GM04504 (cell line): ENCODE results near the gene CD300E.
"Not testable (repeated sequence)": the region's sequence is repeated elsewhere in the genome, so short reads cannot be mapped to it uniquely, and the experiment has no call there.

Source experiments
- DNase-seq: peaks from one replicate; pipeline ENCODE4 v3.0.0-alpha.2; 2012; ENCODE audit warnings: low read depth

CD300E gene

GRCh38 chr17:74633326-74633725 lies 9.8 kb upstream of the CD300E start:
- DNase-seq, result no peak

GRCh38 chr17:74632617-74633016 lies 9.1 kb upstream of the CD300E start:
- DNase-seq, result no peak

GRCh38 chr17:74631468-74632450 lies 8.2 kb upstream of the CD300E start:
- peak; percentile 0 for DNase-seq

- DNase-seq, result not testable (repeated sequence)
These were observed 6.7 kb upstream of the CD300E start for GRCh38 chr17:74630251-74630650.

GRCh38 chr17:74625661-74626060 lies 2.1 kb upstream of the CD300E start:
- no peak for DNase-seq

- DNase-seq, result no peak
These were observed 593 bp upstream of the CD300E start for GRCh38 chr17:74624131-74624530.

- no peak for DNase-seq
These were observed 4.4 kb downstream of the CD300E start for GRCh38 chr17:74619077-74619673.

- DNase-seq, result no peak
These were observed 5.1 kb downstream of the CD300E start for GRCh38 chr17:74618451-74618850.

GRCh38 chr17:74616696-74617095 lies 6.8 kb downstream of the CD300E start:
- DNase-seq, result no peak

GRCh38 chr17:74612046-74612445 lies 11.5 kb downstream of the CD300E start:
- no peak for DNase-seq

- DNase-seq, result no peak
These were observed 13.4 kb downstream of the CD300E start for GRCh38 chr17:74610108-74610507.

GRCh38 chr17:74608511-74608910 lies 15.0 kb downstream of the CD300E start:
- DNase-seq, result no peak

- DNase-seq, result no peak
These were observed 16.3 kb downstream of the CD300E start for GRCh38 chr17:74607221-74607620.

GRCh38 chr17:74606050-74606449 lies 17.5 kb downstream of the CD300E start:
- no peak for DNase-seq

- peak; percentile 35 for DNase-seq
These were observed 18.2 kb downstream of the CD300E start for GRCh38 chr17:74605361-74605760.

GRCh38 chr17:74604761-74605160 lies 18.8 kb downstream of the CD300E start:
- no peak for DNase-seq

- DNase-seq, result no peak
These were observed 19.3 kb downstream of the CD300E start for GRCh38 chr17:74604200-74604599.

- no peak for DNase-seq
These were observed 19.8 kb downstream of the CD300E start for GRCh38 chr17:74603746-74604145.

GRCh38 chr17:74603037-74603635 lies 20.4 kb downstream of the CD300E start:
- no peak for DNase-seq

GRCh38 chr17:74601944-74602572 lies 21.5 kb downstream of the CD300E start:
- DNase-seq, result peak; percentile 3

- no peak for DNase-seq
These were observed 24.0 kb downstream of the CD300E start for GRCh38 chr17:74599448-74599939.

- DNase-seq, result no peak
These were observed 24.5 kb downstream of the CD300E start for GRCh38 chr17:74599023-74599399.
